NCI-H748 treated with DMSO at 0.1 percent for 48 hours (cell line): ENCODE results near the gene PRKCD.

Experiments used
- DNase-seq: peaks from one replicate; lab custom pipeline; 2025; lab: John Stamatoyannopoulos, UW

Gene PRKCD

DNA sequence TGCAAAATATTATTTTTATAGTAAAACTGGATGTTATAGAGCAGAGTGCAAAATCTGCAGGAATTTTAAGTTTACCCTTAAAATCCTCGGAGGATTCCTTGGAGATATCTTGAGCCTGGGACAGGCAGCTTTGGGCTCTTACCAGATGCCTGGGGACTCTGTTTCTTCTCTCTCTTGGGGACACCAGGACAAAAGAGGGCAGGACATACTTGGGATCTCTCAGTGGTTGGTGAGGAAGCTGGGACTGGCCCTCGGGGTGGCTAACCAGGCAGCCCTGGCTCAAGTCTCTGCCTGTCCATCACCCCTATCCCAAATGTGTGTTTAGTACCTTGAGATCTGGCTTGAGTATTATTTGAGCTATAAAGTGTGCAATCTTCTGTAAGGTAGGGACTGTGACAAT lies 56.2 kb downstream of the PRKCD start:
- DNase-seq, result no peak

DNA sequence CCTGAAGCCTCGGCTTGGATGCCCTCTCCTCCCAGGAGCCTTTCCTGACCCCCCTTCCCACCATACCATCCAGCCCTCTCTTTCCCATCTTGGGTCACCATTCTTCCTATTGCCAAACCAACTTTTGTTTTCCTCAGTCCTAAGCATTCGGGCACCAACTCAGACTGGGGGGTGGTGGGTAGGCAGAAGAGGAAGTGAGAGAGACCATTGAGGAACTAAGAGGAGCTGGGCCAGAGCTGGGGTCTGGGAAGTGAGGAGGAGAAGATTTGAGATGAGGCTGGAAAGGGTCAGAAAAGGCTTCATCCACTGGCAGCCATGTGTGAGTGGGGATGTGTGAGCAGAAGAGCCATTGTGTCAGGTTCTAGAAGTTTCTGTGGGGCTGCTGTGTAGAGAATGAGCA lies 57.1 kb downstream of the PRKCD start:
- no peak for DNase-seq

DNA sequence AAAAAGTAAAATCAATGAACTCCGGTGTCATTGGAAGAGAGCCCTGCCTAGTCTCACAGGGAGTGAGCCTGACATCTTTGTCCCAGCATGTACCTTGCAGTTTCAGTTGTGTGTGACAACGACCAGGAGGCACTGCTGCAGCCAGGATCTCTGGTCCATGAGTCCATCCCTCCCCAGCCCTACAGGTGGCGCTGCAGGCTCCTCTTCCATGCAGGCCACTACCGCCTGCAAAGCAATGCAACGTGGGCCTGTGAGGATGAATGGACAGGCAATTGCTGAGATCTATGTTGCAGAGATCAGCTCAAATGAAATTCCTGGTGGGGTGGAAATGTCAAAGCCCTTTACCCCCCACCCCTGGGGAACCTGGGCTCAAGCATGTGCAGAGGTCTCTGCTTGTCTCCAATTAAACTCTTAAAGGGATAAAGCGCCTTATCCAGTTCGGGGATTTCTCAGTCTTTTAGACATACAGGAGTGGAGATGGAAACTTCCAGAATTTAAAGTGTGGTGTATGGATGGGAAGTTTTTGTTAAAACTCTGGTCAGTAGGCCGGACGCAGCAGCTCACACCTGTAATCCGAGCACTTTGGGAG lies 59.0 kb downstream of the PRKCD start:
- DNase-seq, result peak; percentile 43

GRCh38 chr3:53221345-53221744 lies 60.3 kb downstream of the PRKCD start:
- no peak for DNase-seq

DNA sequence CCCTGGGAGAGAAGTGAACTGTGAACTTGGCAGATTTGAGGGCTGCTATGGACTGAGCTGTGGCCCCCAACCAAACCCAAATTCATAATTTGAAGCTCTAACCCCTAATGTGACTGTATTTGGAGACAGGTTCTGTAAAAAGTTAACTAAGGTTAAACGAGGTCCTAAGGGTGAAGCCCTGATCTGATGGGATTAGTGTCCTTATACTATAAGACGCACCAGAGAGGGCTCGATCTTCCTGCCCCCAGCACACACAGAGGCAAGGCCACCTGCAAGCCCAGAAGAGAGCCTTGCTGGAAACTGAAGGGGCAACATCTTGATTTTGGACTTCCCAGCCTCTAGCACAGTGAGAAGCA lies 60.8 kb downstream of the PRKCD start:
- DNase-seq, result no peak

DNA sequence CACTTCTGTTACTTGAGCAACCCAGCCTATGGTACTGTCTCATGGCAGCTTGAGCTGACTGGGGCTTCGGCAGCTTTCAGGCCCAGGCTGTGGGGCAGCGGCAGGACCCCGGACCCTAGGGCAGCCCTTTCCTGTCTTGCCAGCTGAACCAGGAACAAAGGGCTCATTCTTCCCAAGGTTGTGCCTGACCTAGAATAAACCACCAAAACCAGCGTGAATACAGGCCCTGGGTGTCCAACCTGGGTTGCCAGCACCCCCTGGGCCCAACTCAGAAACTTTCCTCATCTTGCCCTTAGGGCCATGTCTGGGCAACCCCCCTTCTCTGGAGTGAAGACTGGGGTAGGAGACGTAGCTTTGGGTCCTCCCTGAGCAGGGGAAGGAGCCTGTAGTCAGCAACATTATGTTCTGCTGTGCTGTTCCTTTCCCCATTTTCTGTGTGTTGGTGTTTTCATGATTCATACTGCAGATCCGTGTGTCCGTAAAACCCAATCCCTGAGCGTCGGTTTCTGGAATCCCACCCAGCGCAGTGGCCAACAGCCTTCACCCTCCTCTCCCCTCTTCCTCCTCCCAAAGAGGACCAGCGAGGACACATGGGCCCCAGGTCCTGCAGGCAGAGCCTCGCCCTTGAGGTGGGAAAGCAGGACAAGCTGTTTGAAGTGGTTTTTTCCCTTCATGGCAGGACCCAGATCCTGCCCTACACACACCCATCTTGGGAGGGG lies 61.3 kb downstream of the PRKCD start:
- no peak for DNase-seq

GRCh38 chr3:53223025-53223424 lies 62.0 kb downstream of the PRKCD start:
- no peak for DNase-seq

- no peak for DNase-seq
Observed at GRCh38 chr3:53223541-53223966, 62.5 kb downstream of the PRKCD start.

DNA sequence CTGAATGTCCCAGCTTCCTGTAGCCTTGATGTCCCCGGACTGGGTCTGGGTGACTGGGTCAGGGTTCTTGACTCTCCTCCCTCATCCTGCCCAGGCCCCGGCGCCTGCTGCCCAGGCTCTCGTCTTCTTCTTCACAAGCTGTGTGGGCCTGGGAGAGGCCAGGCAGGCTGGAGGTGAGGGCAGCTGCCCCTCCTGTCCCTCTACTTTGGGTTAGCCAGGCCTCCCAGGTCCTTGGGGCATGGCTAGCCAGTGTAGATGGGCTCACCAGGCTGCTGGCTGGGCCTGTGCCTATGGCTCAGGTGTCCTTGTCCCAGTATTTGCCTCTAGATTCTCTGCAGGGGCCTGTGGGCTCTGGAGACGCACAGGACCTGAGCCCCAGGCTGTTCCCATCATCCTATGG lies 63.0 kb downstream of the PRKCD start:
- DNase-seq, result no peak

- no peak for DNase-seq
Observed at GRCh38 chr3:53224536-53224935, 63.5 kb downstream of the PRKCD start.

DNA sequence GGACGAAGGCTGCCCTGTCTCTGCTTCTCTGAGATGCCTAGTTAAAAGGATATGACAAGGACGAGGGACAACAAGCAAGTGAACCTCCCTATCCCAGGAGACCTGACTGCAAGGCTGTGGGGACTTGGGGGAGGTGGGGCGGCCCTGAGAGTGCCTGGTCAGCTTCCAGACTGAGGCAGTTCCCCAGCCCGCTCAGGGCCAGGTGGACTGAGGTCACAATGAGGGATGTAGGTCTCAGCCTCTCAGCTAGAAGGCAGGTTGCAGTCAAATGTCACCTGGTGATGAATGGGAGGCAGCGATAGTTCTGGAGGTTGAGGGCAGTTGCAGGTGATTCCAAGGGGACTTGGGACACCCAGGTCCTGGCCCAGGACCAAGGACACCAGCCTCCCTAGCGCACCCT lies 64.2 kb downstream of the PRKCD start:
- DNase-seq, result no peak

GRCh38 chr3:53225651-53226050 lies 64.6 kb downstream of the PRKCD start:
- no peak for DNase-seq

GRCh38 chr3:53226142-53226840 lies 65.3 kb downstream of the PRKCD start:
- DNase-seq, result no peak

- no peak for DNase-seq
Observed at GRCh38 chr3:53226841-53227407, 65.9 kb downstream of the PRKCD start.

DNA sequence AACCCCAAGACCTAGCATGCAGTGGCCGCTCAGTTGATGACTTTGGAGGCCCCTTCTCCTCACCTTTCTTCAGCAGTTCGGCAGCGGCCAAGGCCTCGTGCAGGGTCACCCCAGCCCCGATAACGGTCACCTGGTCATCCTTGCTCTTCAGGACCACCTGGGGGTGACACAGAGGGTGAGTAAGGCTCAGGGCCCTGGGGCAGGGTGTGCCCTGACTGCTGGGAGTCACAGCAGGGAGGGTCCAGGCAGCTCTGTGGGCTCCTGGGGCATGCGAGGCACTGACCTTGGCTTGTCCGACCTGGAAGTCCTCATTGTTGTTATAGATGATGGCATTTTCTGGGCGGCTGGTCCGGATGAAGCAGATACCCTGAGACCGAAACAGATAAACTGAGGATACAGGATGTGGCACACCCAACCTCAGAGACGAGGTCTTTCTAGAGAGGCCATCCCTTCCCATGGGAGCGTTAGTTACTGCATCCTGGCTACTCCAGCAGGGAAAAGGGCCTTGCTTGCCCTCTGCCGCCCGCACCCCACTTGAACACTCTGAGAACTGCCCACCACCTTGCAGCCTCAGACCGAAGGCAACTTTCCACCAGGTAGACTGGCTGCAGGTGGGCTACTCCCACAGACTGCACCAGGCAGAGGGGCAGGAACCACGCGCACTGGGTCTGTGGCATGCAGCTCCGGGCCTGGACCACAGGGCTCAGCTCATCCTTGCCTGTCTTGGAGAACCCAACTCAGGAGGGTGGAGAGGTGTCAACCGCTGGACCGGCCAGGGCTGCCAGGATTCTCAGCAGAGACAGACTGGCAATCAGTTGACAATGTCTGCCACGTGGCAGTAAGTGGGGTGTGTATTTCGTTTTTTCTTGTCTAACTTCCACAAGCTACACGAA lies 67.2 kb downstream of the PRKCD start:
- DNase-seq, result no peak

GRCh38 chr3:53229171-53229570 lies 68.2 kb downstream of the PRKCD start:
- DNase-seq, result no peak

- DNase-seq, result no peak
Observed at GRCh38 chr3:53229606-53230005, 68.6 kb downstream of the PRKCD start.

GRCh38 chr3:53230041-53230621 lies 69.1 kb downstream of the PRKCD start:
- no peak for DNase-seq

DNA sequence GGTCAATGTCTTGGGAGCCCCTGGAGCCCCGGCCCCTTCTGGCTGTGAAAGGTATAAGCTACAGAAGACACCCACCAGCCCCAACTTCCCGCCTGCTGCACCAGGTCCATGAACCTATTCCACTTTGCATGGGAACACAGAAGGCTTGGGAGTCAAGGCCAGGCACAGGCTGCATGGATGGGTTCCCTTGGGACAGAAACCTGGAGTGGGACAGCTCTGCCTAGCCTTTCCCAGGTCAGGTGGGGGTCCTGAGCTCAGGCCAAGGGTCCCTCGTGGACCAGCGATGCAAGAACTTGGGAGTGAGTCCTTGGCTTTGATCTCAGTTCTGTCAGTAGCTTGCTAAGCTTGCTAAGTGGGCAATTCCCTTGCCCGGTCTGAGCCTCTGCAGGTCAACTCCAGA lies 69.8 kb downstream of the PRKCD start:
- DNase-seq, result no peak

DNA sequence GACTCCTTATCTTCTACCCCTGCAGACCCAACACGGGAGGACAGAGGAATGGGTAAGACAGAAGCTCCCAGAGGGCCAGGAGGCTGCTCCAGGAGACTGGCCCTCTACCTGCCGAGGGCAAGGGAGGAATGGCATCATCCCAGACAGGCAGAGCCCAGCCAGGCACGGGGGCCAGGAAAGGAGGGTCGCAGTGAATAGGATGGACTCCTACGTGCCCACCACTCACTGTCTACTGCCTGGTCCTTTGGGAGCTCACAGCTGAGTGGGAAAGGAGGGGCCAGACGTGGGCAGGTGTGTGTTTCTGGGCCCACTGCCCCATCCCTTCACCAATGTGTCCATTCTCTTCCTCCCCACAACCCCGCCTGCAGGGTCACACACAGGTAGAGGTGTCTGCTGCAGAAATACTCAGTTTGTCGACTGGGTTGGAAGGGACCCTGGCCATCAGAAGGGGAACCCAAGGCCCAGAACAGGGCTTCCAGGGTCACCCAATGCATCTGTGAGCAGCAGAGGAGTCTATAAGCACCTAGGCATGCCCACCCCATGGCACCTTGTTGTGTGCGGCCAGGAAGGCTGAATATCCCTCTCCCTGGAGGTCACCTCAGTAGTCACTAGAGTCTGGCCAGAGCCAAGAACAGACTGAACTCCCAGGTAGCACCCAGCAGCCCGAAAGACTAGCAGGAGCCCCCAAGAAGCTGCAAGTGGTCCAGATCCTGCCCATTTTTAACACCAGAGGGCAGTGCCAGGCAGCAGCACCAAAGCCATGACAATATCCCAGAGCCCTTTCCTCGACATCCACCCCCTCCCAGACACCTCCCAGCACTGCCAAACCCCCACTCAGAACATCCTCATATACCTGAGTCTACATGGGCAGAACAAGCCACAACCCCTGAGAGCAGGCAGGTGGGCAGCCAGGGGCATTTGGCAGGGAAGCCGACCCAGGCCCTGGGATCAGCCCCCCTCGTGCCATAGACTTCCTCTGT lies 70.8 kb downstream of the PRKCD start:
- DNase-seq, result no peak
